Measurements from ENCODE around the gene SMARCE1. TPM values are rescaled to one million over a fixed set of nuclear protein-coding genes. Genes with fewer than 3 reads are reported as not detected.

Gene SMARCE1
- total and polyA plus RNA-seq, 2 of the 4 experiments (the other 2 are of a cell fraction): 66.2 to 119 TPM

DNA sequence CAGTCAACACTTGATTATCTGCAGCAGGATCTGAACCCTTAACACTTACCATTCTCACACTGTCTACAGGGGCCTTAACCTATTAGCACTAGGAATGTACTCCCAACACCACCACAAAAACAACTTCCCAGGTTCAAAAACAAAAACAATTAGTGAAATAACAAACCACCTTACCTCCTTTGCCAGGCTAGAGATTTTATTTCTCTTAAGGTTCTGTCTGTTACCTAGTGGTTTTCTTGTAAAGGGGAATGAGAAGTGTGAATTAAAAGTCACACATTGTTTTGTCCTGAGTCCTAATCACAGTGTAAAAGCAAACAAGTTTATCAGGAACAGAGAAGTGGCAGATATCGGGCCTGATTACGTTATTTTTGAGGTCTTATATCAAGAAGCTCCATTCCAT is 9.7 kb downstream of the SMARCE1 start:
- ATAC-seq (ENCODE audit: low read depth) (no peak), DNase-seq (no peak)
- intact Hi-C loops (cut with micrococcal nuclease): loop anchor here (1.0 kb wide), 1 partner anchor 9 kb away; no protein-coding TSS in a partner anchor
- H3K56ac ChIP-seq (ENCODE audit: extremely low read depth, insufficient read depth, low read length): no peak overlapping the region
- H4K8ac ChIP-seq (ENCODE audit: low read depth in 2 of 2, low read length in 2 of 2): no peak overlapping the region
- no peaks in the 10 kb centered on the region for H3K9me3 ChIP-seq (ENCODE audit: control insufficient read depth, insufficient read depth, low read length)
- CTCF ChIA-PET: no interaction called here
- TF ChIP-seq CHD1 (IDR thresholded peaks at IDR 0.05; ENCODE audit: low read depth, low read length) (no peak), CEBPB (IDR thresholded peaks at IDR 0.05; ENCODE audit: low read depth, low read length) (no peak)
- TF ChIP-seq, protein P1, sequence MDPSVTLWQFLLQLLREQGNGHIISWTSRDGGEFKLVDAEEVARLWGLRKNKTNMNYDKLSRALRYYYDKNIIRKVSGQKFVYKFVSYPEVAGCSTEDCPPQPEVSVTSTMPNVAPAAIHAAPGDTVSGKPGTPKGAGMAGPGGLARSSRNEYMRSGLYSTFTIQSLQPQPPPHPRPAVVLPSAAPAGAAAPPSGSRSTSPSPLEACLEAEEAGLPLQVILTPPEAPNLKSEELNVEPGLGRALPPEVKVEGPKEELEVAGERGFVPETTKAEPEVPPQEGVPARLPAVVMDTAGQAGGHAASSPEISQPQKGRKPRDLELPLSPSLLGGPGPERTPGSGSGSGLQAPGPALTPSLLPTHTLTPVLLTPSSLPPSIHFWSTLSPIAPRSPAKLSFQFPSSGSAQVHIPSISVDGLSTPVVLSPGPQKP (IDR thresholded peaks at IDR 0.05; ENCODE audit: borderline replicate concordance, low read depth, low read length): no peak
- TF ChIP-seq, protein P2, sequence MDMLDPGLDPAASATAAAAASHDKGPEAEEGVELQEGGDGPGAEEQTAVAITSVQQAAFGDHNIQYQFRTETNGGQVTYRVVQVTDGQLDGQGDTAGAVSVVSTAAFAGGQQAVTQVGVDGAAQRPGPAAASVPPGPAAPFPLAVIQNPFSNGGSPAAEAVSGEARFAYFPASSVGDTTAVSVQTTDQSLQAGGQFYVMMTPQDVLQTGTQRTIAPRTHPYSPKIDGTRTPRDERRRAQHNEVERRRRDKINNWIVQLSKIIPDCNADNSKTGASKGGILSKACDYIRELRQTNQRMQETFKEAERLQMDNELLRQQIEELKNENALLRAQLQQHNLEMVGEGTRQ (IDR thresholded peaks at IDR 0.05; ENCODE audit: low read depth, low read length): no peak
- H4K20me1 ChIP-seq (ENCODE audit: insufficient read depth, low read length): peaks cover 22% of the 10 kb centered on the region; the same call in 1 of the 2 replicates
- dilution Hi-C loops (cut with HindIII; ENCODE audit: low sequenced_read_pairs, unreplicated experiment): no loop called here
- H3K4me2 ChIP-seq (ENCODE audit: low read depth, low read length): no peak overlapping the region
- WGBS, 2 experiments (ENCODE audit: extremely low coverage in 2 of 2, insufficient read length in 1 of 2): no CpG with 5 or more reads among the region's 2 CpGs
- H2BK5ac ChIP-seq (ENCODE audit: low read depth, low read length, poor library complexity, severe bottlenecking): no peak overlapping the region
- H3K9me1 ChIP-seq (ENCODE audit: insufficient read depth, low read length): peaks cover 2% of the 10 kb centered on the region
- H3K36me3 ChIP-seq (ENCODE audit: control insufficient read depth, insufficient read depth, low read length): peaks cover 34% of the 10 kb centered on the region
- H3K4me1 ChIP-seq (ENCODE audit: control insufficient read depth, insufficient read depth, low read length): 0 out of 2 replicates have a peak, but pooled peaks cover 1% of the 10 kb centered on the region
- BruUV-seq (replicated peaks): no TSS peak
- no peak overlapping the region for H3K9ac ChIP-seq (ENCODE audit: low read depth, low read length)
- H2BK120ac ChIP-seq (ENCODE audit: low read depth, low read length): no peak overlapping the region
- H3K14ac ChIP-seq (replicated peaks; ENCODE audit: low read depth, low read length): no peak overlapping the region
- no peak overlapping the region for H2AK5ac ChIP-seq (ENCODE audit: low read depth, low read length)
- H2AK9ac ChIP-seq (replicated peaks; ENCODE audit: low read depth, low read length, poor library complexity): no peak overlapping the region
- H4K5ac ChIP-seq (ENCODE audit: low read depth, low read length): no peak overlapping the region
- peaks cover 34 to 36% of the 10 kb centered on the region in 2 experiments for H3K79me1 ChIP-seq (ENCODE audit: low read depth in 1 of 2, low read length in 2 of 2)
- no peak overlapping the region for H2AFZ ChIP-seq (replicated peaks; ENCODE audit: low read length, poor library complexity)
- in situ Hi-C loops (cut with MboI; ENCODE audit: low sequenced_read_pairs): no loop called here
- H3K27me3 ChIP-seq (ENCODE audit: control insufficient read depth, insufficient read depth, low read length): no peaks in the 10 kb centered on the region
- no peak overlapping the region for H4K91ac ChIP-seq (ENCODE audit: insufficient read depth, low read depth, low read length)
- H2BK15ac ChIP-seq (ENCODE audit: low read depth, low read length): no peak overlapping the region
- no peak overlapping the region for H3K4ac ChIP-seq (ENCODE audit: low read depth, low read length)
- no peak overlapping the region for H3K4me3 ChIP-seq (ENCODE audit: insufficient read depth, low read depth, low read length)
- POLR2A ChIA-PET (ENCODE audit: unreplicated experiment): no interaction called here
- no peak overlapping the region for H3K27ac ChIP-seq (ENCODE audit: insufficient read depth, low read length)
- H3K23ac ChIP-seq (ENCODE audit: low read depth, low read length): no peak overlapping the region
- no peak overlapping the region for H2BK20ac ChIP-seq (ENCODE audit: low read depth, low read length)
- H3K18ac ChIP-seq (ENCODE audit: low read depth, low read length): no peak overlapping the region

Measured in IMR-90 (cell line).